Skeletal muscle satellite cell (primary cell): Measurements from ENCODE around the gene MYPN.
"Not testable (repeated sequence)": the region's sequence is repeated elsewhere in the genome, so short reads cannot be mapped to it uniquely, and the experiment has no call there.

Experiments
- H3K27me3 ChIP-seq: 2 replicates; pipeline ENCODE4 v1.7.0; 2013; ENCODE audit warnings: low read length; ENCODE audit not compliant: control insufficient read depth, insufficient read depth
- H3K36me3 ChIP-seq: 2 replicates; pipeline ENCODE4 v1.7.0; 2013; ENCODE audit warnings: mild to moderate bottlenecking, control low read depth, low read length; ENCODE audit not compliant: insufficient read depth
- H3K4me1 ChIP-seq: 2 replicates; pipeline ENCODE4 v1.7.0; 2013; ENCODE audit warnings: low read length; ENCODE audit not compliant: control insufficient read depth, insufficient read depth
- H3K4me2 ChIP-seq: 2 replicates; pipeline ENCODE4 v1.7.0; 2013; ENCODE audit warnings: mild to moderate bottlenecking, low read length
- H3K4me3 ChIP-seq: 2 replicates; pipeline ENCODE4 v1.7.0; 2013; ENCODE audit warnings: low read length
- H3K9ac ChIP-seq: 2 replicates; pipeline ENCODE4 v1.7.0; 2013; ENCODE audit warnings: mild to moderate bottlenecking, low read depth, low read length, moderate library complexity
- H3K9me3 ChIP-seq: replicated peaks from 2 replicates; pipeline ENCODE4 v1.7.0; 2013; ENCODE audit warnings: mild to moderate bottlenecking, control low read depth, low read length

The MYPN gene

DNA sequence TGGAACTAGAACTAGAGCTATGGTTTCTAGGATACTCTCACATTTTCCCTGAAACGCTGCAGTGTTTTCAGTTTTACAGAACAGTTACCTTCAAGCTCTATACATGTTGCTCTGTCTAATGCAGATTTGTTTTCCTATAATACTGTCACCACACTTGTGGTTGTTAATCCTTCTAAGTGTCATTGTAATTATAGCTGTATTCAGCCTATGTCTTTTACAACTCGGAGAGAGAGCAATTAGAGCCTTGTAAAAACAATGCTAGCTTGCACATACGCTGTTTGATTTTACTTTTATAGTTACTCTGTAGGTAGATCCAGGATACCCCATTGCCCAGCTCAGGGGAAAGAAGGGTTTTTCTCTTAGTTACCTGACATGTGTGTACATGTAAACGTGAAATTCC, 67.5 kb downstream of the MYPN start:
- H3K9ac ChIP-seq: no peak overlapping the region
- no peak overlapping the region for H3K4me2 ChIP-seq
- peaks cover 80% of the 10 kb centered on the region for H3K36me3 ChIP-seq

GRCh38 chr10:68178592-68178991, 69.3 kb downstream of the MYPN start:
- no peaks in the 10 kb centered on the region for H3K9me3 ChIP-seq
- no peak overlapping the region for H3K4me2 ChIP-seq
- no peak overlapping the region for H3K9ac ChIP-seq
- no peak overlapping the region for H3K4me3 ChIP-seq
- H3K4me1 ChIP-seq: peaks cover 5% of the 10 kb centered on the region
- peaks cover 73% of the 10 kb centered on the region for H3K36me3 ChIP-seq
- H3K27me3 ChIP-seq: no peaks in the 10 kb centered on the region

More for the DNA sequence above, 67.5 kb downstream of the MYPN start:
- no peaks in the 10 kb centered on the region for H3K9me3 ChIP-seq
- peaks cover 5% of the 10 kb centered on the region for H3K4me1 ChIP-seq
- no peak overlapping the region for H3K4me3 ChIP-seq
- H3K27me3 ChIP-seq: no peaks in the 10 kb centered on the region

- H3K36me3 ChIP-seq: peaks cover 71% of the 10 kb centered on the region
- H3K9me3 ChIP-seq: no peaks in the 10 kb centered on the region
- H3K9ac ChIP-seq: no peak overlapping the region
- no peaks in the 10 kb centered on the region for H3K27me3 ChIP-seq
- H3K4me2 ChIP-seq: no peak overlapping the region
- H3K4me3 ChIP-seq: no peak overlapping the region
- peaks cover 5% of the 10 kb centered on the region for H3K4me1 ChIP-seq
These were observed 69.7 kb downstream of the MYPN start for GRCh38 chr10:68179016-68179415.

GRCh38 chr10:68180490-68180889, 71.2 kb downstream of the MYPN start:
- no peaks in the 10 kb centered on the region for H3K9me3 ChIP-seq
- H3K9ac ChIP-seq: no peak overlapping the region
- H3K36me3 ChIP-seq: peaks cover 59% of the 10 kb centered on the region
- no peak overlapping the region for H3K4me3 ChIP-seq
- H3K4me2 ChIP-seq: no peak overlapping the region
- H3K27me3 ChIP-seq: no peaks in the 10 kb centered on the region
- H3K4me1 ChIP-seq: peaks cover 11% of the 10 kb centered on the region

DNA sequence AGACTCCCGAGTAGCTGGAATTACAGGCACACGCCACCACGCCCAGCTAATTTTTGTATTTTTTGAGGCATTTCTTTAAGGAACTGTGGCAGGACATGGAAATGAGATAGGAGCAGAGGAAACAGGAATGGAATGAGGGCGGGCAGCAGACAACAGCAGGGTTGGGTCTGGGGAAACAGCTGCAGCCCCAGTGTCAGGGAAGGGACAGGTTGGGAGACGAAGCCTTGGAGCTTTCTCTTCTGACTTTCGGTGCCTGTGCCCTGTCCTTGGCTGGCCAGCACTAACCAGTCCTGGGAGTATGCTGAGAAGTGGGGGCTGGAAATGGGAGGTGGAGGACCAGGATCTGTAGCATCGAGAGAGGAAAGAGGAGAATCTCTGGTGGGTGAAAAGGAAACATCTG, 75.3 kb downstream of the MYPN start:
- no peaks in the 10 kb centered on the region for H3K9me3 ChIP-seq
- no peak overlapping the region for H3K4me3 ChIP-seq
- H3K4me1 ChIP-seq: peaks cover 6% of the 10 kb centered on the region

GRCh38 chr10:68185085-68185484, 75.8 kb downstream of the MYPN start:
- Histone ChIP-seq H3K9ac (no peak overlapping the region), H3K36me3 (peaks cover 62% of the 10 kb centered on the region), H3K4me2 (no peak overlapping the region), H3K9me3 (no peaks in the 10 kb centered on the region), H3K4me3 (no peak overlapping the region), H3K4me1 (peaks cover 6% of the 10 kb centered on the region), H3K27me3 (no peaks in the 10 kb centered on the region)

More for the DNA sequence above, 75.3 kb downstream of the MYPN start:
- no peak overlapping the region for H3K4me2 ChIP-seq
- H3K27me3 ChIP-seq: no peaks in the 10 kb centered on the region
- no peak overlapping the region for H3K9ac ChIP-seq
- H3K36me3 ChIP-seq: peaks cover 62% of the 10 kb centered on the region

DNA sequence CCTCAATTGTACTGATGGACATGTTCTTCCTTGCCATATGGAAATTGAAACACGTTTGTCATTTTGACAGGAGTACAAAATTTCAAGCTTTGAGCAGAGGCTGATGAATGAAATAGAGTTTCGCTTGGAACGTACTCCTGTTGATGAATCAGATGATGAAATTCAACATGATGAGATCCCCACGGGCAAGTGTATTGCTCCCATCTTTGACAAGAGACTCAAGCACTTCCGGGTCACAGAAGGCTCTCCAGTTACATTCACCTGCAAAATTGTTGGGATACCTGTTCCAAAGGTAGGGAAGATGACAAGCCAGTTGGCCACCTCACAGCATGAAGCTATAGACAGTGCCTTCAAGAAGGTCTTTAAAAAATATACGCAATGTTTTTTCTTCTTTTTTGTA, 79.5 kb downstream of the MYPN start:
- H3K9ac ChIP-seq: no peak overlapping the region
- peaks cover 10% of the 10 kb centered on the region for H3K4me1 ChIP-seq
- peaks cover 65% of the 10 kb centered on the region for H3K36me3 ChIP-seq
- no peak overlapping the region for H3K4me3 ChIP-seq
- H3K4me2 ChIP-seq: no peak overlapping the region
- no peaks in the 10 kb centered on the region for H3K27me3 ChIP-seq
- no peaks in the 10 kb centered on the region for H3K9me3 ChIP-seq

DNA sequence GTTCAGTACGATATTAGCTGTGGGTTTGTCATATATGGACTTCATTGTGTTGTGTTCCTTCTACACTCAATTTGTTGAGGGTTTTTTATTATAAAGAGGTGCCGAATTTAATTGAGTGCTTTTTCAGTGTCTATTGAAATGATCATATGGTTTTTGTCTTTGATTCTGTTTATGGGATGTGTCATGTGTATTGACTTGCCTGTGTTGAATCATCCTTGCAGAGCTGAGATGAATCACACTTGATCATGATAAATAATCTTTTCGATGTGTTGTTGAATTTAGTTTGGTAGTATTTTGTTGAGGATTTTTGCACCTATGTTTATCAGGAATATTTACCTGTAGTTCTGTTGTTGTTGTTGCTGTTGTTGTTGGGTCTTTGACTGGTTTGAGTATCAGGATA, 82.8 kb downstream of the MYPN start:
- Histone ChIP-seq H3K4me1 (peaks cover 4% of the 10 kb centered on the region), H3K27me3 (no peaks in the 10 kb centered on the region), H3K36me3 (peaks cover 80% of the 10 kb centered on the region), H3K9ac (no peak overlapping the region), H3K4me3 (no peak overlapping the region), H3K4me2 (no peak overlapping the region), H3K9me3 (no peaks in the 10 kb centered on the region)

DNA sequence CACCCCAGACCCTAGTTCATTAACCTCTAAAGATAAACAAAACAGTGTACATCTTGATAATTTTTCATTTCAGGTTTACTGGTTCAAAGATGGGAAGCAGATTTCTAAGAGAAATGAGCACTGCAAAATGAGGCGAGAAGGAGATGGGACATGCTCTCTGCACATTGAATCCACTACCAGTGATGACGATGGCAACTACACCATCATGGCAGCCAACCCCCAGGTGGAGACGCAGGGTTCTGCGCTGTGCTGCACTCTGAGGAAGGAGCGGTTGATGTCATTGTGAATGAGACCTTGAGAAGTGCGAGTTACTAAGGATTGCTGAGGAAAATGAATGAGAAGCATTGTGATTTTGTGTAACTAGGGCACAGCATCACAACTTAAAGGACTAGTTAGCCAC, 85.0 kb downstream of the MYPN start:
- no peaks in the 10 kb centered on the region for H3K27me3 ChIP-seq
- no peak overlapping the region for H3K4me3 ChIP-seq
- H3K36me3 ChIP-seq: peaks cover 83% of the 10 kb centered on the region
- H3K4me2 ChIP-seq: no peak overlapping the region
- H3K4me1 ChIP-seq: peaks cover 4% of the 10 kb centered on the region
- H3K9ac ChIP-seq: no peak overlapping the region
- H3K9me3 ChIP-seq: no peaks in the 10 kb centered on the region

- not testable (repeated sequence) for H3K4me2 ChIP-seq, H3K4me3 ChIP-seq, H3K9ac ChIP-seq, H3K27me3 ChIP-seq, H3K9me3 ChIP-seq, H3K4me1 ChIP-seq
- H3K36me3 ChIP-seq: peaks cover 82% of the 10 kb centered on the region
These were observed 86.5 kb downstream of the MYPN start for GRCh38 chr10:68195776-68196175.

DNA sequence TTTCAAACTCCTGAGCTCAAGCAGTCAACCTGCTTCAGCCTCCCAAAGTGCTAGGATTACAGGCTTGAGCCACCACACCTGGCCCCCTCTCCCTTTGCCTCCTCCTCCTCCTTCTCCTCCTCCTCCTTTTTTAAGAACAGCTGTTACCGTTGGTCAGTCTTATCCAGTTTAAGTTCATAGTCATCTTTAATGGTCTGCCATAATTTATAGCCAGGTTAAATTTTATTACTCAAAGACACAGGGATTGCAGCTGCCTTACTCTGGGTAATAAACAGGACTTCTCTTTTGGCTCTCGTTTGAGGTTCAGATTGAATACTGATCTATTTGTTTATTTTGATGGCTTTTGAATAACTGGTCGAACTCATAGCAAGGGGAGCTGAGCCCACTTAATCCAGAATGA, 87.4 kb downstream of the MYPN start:
- Histone ChIP-seq H3K9me3 (no peaks in the 10 kb centered on the region), H3K4me1 (peaks cover 4% of the 10 kb centered on the region), H3K9ac (no peak overlapping the region), H3K36me3 (peaks cover 83% of the 10 kb centered on the region), H3K4me3 (no peak overlapping the region), H3K27me3 (no peaks in the 10 kb centered on the region), H3K4me2 (no peak overlapping the region)

DNA sequence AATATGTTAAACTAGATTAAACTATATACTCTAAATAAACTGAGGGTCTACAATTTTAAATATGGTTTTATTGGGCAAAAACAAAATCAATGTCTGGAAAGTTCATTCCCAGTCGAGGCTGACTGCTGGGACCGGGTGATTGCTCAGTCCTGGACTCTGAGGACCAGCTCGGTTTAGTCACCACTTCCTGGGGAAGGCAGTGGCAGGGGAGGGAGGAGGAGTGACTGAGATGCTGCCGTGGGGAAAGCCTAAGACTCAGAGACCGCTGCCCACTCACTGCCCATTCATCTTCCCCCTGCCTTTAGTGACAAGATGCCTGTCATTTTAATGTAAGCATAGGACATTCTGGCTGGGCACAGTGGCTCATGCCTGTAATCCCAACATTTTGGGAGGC, 93.7 kb downstream of the MYPN start:
- Histone ChIP-seq H3K36me3 (peaks cover 91% of the 10 kb centered on the region), H3K27me3 (no peaks in the 10 kb centered on the region), H3K9me3 (no peaks in the 10 kb centered on the region), H3K4me3 (no peak overlapping the region), H3K9ac (no peak overlapping the region), H3K4me1 (peaks cover 9% of the 10 kb centered on the region), H3K4me2 (no peak overlapping the region)
